Gastroesophageal sphincter (tissue), 4 donors: Measurements from ENCODE around the gene SMARCA2. TPM values are rescaled to one million over a fixed set of nuclear protein-coding genes. Genes with fewer than 3 reads are reported as not detected.

Source experiments
- ATAC-seq: fragments of 150-250 bp; one replicate; pipeline ENCODE4 v1.9.1; 2016; ENCODE audit warnings: mild to moderate bottlenecking, moderate library complexity
- H3K27ac ChIP-seq, 4 donors: fragments of 200-600 bp; sonication (generic) in 3 of 4; 1 replicate in 3 of 4; 2 replicates in 1 of 4; pipeline ENCODE4 v1.5.1; 2016 to 2019
- H3K27me3 ChIP-seq: fragments of 200-600 bp; sonication (generic); one replicate; pipeline ENCODE4 v1.5.1; 2019
- H3K36me3 ChIP-seq, 2 donors: fragments of 200-600 bp; sonication (generic); one replicate each; pipeline ENCODE4 v1.5.1; 2019; ENCODE audit warnings: control low read depth in 1 of 2
- H3K4me1 ChIP-seq, 3 donors: fragments of 200-600 bp; sonication (generic); 1 replicate in 2 of 3; 2 replicates in 1 of 3; pipeline ENCODE4 v1.5.1; 2016 to 2019; ENCODE audit warnings: control low read depth in 2 of 3
- H3K4me3 ChIP-seq, 2 donors: fragments of 200-600 bp; sonication (generic); one replicate each; pipeline ENCODE4 v1.5.1; 2019; ENCODE audit warnings: mild to moderate bottlenecking in 1 of 2, moderate library complexity in 1 of 2
- H3K9me3 ChIP-seq, 3 donors: fragments of 200-600 bp; sonication (generic); one replicate each; pipeline ENCODE4 v1.5.1; 2017 to 2019; ENCODE audit warnings: control low read depth in 2 of 3
- CTCF ChIP-seq, 4 experiments: fragments of 200-600 bp in 2 of 4; fragments of 450-650 bp in 2 of 4; sonication (generic) in 1 of 4; IDR thresholded peaks; one replicate each; pipeline ENCODE4 v1.5.1; 2017 to 2019; ENCODE audit warnings: antibody characterized with exemption in 4 of 4, mild to moderate bottlenecking in 2 of 4, moderate library complexity in 2 of 4
- EP300 ChIP-seq: sonication (generic); formaldehyde crosslinking; IDR thresholded peaks from one replicate; pipeline ENCODE4 v1.6.1; 2017; ENCODE audit warnings: antibody characterized with exemption, mild to moderate bottlenecking
- POLR2A ChIP-seq, 2 donors: fragments of 450-650 bp; IDR thresholded peaks; one replicate each; pipeline ENCODE4 v1.6.1; 2017; ENCODE audit warnings: antibody characterized with exemption in 2 of 2, mild to moderate bottlenecking in 2 of 2, moderate library complexity in 1 of 2
- POLR2AphosphoS5 ChIP-seq: sonication (generic); formaldehyde crosslinking; IDR thresholded peaks from one replicate; pipeline ENCODE4 v1.6.1; 2017; ENCODE audit warnings: antibody characterized with exemption
- WGBS, 2 donors: methylation state at CpG; one replicate each; pipeline ENCODE4 v1.1.5; 2018; ENCODE audit warnings: low coverage in 1 of 2; 5-methylcytosine and 5-hydroxymethylcytosine counted together
- total RNA-seq, 4 donors: library from RNA; depleted of rRNA; stranded (reverse); fragments of >200 nt; gene quantifications; one replicate each; pipeline ENCODE4 v1.1.0, GENCODE V29; 2016

SMARCA2 gene
- total RNA-seq, 4 donors from 2014 or later = 90.5 to 133 (median 98.5) TPM

GRCh38 chr9:1996156-1996555 lies 19.0 kb upstream of the SMARCA2 start:
- WGBS, 2 donors = 75 to 84% methylated on average over 4 to 6 of the region's 6 CpGs
- Histone ChIP-seq H3K27ac (no peak overlapping the region), H3K4me1 (no peaks in the 10 kb centered on the region), H3K9me3 (no peaks in the 10 kb centered on the region), H3K4me3 (no peak overlapping the region), H3K27me3 (no peaks in the 10 kb centered on the region), H3K36me3 (no peaks in the 10 kb centered on the region)
- no peak for TF ChIP-seq CTCF (IDR thresholded peaks at IDR 0.05)
- no peak for TF ChIP-seq POLR2AphosphoS5
- no peak for TF ChIP-seq EP300
- TF ChIP-seq POLR2A (IDR thresholded peaks at IDR 0.05) = no peak
- no peak for ATAC-seq

GRCh38 chr9:1997646-1998045 lies 17.5 kb upstream of the SMARCA2 start:
- H3K27ac ChIP-seq = no peak overlapping the region
- no peaks in the 10 kb centered on the region for H3K9me3 ChIP-seq
- TF ChIP-seq EP300 = no peak
- TF ChIP-seq POLR2AphosphoS5 = no peak
- TF ChIP-seq CTCF (IDR thresholded peaks at IDR 0.05) = no peak
- TF ChIP-seq POLR2A (IDR thresholded peaks at IDR 0.05) = no peak
- 71 to 95% methylated on average over 2 of the region's 2 CpGs for WGBS, 2 donors
- no peaks in the 10 kb centered on the region for H3K36me3 ChIP-seq
- no peaks in the 10 kb centered on the region for H3K27me3 ChIP-seq
- no peak for ATAC-seq
- no peaks in the 10 kb centered on the region for H3K4me1 ChIP-seq
- no peak overlapping the region for H3K4me3 ChIP-seq

- 40 to 50% methylated on average over 1 to 2 of the region's 2 CpGs for WGBS, 2 donors
- Histone ChIP-seq H3K27ac (no peak overlapping the region), H3K4me3 (no peak overlapping the region), H3K9me3 (no peaks in the 10 kb centered on the region), H3K27me3 (no peaks in the 10 kb centered on the region), H3K4me1 (no peaks in the 10 kb centered on the region), H3K36me3 (no peaks in the 10 kb centered on the region)
- no peak for TF ChIP-seq EP300
- TF ChIP-seq POLR2A (IDR thresholded peaks at IDR 0.05) = no peak
- TF ChIP-seq CTCF (IDR thresholded peaks at IDR 0.05) = no peak
- ATAC-seq = no peak
Observed at GRCh38 chr9:1998111-1998510, 17.0 kb upstream of the SMARCA2 start.

GRCh38 chr9:2000314-2000713 lies 14.8 kb upstream of the SMARCA2 start:
- H3K4me1 ChIP-seq = no peaks in the 10 kb centered on the region
- no peak for ATAC-seq
- H3K27ac ChIP-seq = no peak overlapping the region
- H3K27me3 ChIP-seq = peaks cover 2% of the 10 kb centered on the region
- no peaks in the 10 kb centered on the region for H3K9me3 ChIP-seq
- TF ChIP-seq CTCF (IDR thresholded peaks at IDR 0.05) (no peak), POLR2A (IDR thresholded peaks at IDR 0.05) (no peak), POLR2AphosphoS5 (no peak), EP300 (no peak)
- 94 to 100% methylated on average over 3 of the region's 3 CpGs for WGBS, 2 donors
- no peaks in the 10 kb centered on the region for H3K36me3 ChIP-seq
- H3K4me3 ChIP-seq = no peak overlapping the region

GRCh38 chr9:2008372-2008771 lies 6.8 kb upstream of the SMARCA2 start:
- H3K36me3 ChIP-seq = no peaks in the 10 kb centered on the region
- no peak overlapping the region for H3K27ac ChIP-seq
- H3K4me1 ChIP-seq = peaks cover 0 to 2% (median 0%) of the 10 kb centered on the region in 3 donors
- no peak for TF ChIP-seq CTCF (IDR thresholded peaks at IDR 0.05)
- no peak for TF ChIP-seq POLR2A (IDR thresholded peaks at IDR 0.05)
- no peak for TF ChIP-seq POLR2AphosphoS5
- no peak for TF ChIP-seq EP300
- peaks cover 12% of the 10 kb centered on the region for H3K27me3 ChIP-seq
- WGBS, 2 donors = 71 to 100% methylated on average over 2 of the region's 2 CpGs
- H3K4me3 ChIP-seq = no peak overlapping the region
- no peaks in the 10 kb centered on the region for H3K9me3 ChIP-seq
- ATAC-seq = no peak
